SK-N-MC (cell line): ENCODE results near the gene CELA1.
A peak's percentile ranks its signal among the peaks of the same experiment; 100 is the strongest.

Source experiments
- DNase-seq: peaks from one replicate; pipeline ENCODE4 v3.0.0-alpha.2; 2011; ENCODE audit warnings: low read depth, low spot score
- H3K27ac ChIP-seq: fragments of 200-600 bp; sonication (generic); 2 replicates; pipeline ENCODE4 v1.5.1; 2016; ENCODE audit warnings: mixed run types
- H3K36me3 ChIP-seq: fragments of 200-600 bp; sonication (generic); 2 replicates; pipeline ENCODE4 v1.6.1; 2017; ENCODE audit warnings: antibody characterized with exemption, low read length, mixed read lengths; ENCODE audit not compliant: insufficient read depth
- H3K4me3 ChIP-seq: fragments of 200-600 bp; sonication (generic); 2 replicates; pipeline ENCODE4 v1.5.1; 2016
- H3K9ac ChIP-seq: fragments of 200-600 bp; sonication (generic); 2 replicates; pipeline ENCODE4 v1.8.0; 2017; ENCODE audit warnings: mixed run types, mixed read lengths; ENCODE audit not compliant: insufficient read length
- H3K9me3 ChIP-seq: fragments of 200-600 bp; sonication (generic); 2 replicates; pipeline ENCODE4 v1.6.1; 2017; ENCODE audit warnings: low read depth, mild to moderate bottlenecking, antibody characterized with exemption, low read length, moderate library complexity, mixed read lengths
- EZH2 ChIP-seq: fragments of 200-600 bp; sonication (generic); IDR thresholded peaks from one replicate; pipeline ENCODE4 v1.6.1; 2017; ENCODE audit warnings: antibody characterized with exemption
- FOXP2 ChIP-seq: optimal IDR thresholded peaks from 2 replicates; pipeline ENCODE3; 2011; ENCODE audit warnings: mild to moderate bottlenecking, moderate library complexity; ENCODE audit not compliant: insufficient read depth; ENCODE audit errors: extremely low read length, control extremely low read depth
- POLR2AphosphoS5 ChIP-seq: IDR thresholded peaks from 2 replicates; pipeline ENCODE4 v1.6.1; 2012; ENCODE audit warnings: mild to moderate bottlenecking, low read depth, low read length, borderline replicate concordance

Gene CELA1

DNA sequence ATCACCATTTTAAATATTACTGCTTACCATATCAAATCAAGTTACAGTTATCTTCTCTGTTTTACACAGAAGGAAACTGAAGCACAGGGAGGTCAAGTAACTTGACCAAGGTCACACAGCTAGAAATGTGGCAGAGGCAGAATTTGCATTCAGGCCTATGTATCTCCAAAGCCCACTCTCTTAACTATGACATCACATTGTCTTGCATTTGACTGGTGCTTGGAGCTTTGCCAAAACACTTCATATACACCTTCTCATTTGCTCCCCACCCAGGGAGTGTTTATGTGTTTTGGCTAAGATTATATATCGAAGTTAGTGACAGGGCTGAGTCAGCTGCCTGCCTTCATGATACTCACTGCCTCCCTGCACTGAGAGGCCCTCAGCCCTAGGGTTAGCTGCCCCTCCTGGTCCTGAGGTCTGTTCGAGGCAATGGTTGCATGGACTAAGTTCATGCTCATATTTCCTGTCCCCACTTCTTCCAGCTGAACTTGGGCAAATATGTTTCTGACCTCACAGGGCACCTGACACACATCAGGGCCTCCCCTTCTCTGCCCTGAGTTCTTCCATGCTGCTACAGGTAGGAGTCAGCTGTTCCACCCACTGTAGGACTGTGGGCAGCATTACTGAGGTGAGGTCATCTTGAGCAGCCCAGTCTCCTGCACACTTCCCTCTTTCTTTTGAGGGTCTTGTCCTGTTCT lies 43.0 kb upstream of the CELA1 start:
- H3K9ac ChIP-seq: no peak overlapping the region
- H3K9me3 ChIP-seq: no peaks in the 10 kb centered on the region
- DNase-seq: no peak
- no peaks in the 10 kb centered on the region for H3K36me3 ChIP-seq
- TF ChIP-seq EZH2: no peak
- no peak for TF ChIP-seq FOXP2
- no peak for TF ChIP-seq POLR2AphosphoS5
- H3K4me3 ChIP-seq: no peak overlapping the region
- H3K27ac ChIP-seq: no peak overlapping the region; the same call in 1 of the 2 replicates

DNA sequence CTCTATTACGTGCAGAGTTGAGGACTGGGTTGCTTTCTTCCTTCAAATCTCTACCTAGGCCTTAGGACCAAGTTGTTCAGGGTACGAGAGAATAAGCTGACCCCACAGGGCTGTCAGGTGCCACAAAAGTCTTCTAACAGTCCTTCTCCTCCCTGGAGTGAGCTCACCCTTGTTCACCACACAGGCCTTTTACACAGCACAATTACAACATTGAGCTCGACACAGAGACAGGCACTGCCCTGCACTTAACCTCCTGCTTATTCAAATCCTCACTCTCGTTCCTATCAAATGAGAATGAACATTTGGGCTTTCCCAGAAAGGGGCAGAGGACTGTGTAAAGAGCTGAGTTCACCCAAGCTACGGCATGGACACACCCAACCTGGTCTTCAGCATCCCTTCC lies 42.4 kb upstream of the CELA1 start:
- Histone ChIP-seq H3K27ac (peak overlapping the region; percentile 81), H3K9ac (no peak overlapping the region)
- DNase-seq: no peak

DNA sequence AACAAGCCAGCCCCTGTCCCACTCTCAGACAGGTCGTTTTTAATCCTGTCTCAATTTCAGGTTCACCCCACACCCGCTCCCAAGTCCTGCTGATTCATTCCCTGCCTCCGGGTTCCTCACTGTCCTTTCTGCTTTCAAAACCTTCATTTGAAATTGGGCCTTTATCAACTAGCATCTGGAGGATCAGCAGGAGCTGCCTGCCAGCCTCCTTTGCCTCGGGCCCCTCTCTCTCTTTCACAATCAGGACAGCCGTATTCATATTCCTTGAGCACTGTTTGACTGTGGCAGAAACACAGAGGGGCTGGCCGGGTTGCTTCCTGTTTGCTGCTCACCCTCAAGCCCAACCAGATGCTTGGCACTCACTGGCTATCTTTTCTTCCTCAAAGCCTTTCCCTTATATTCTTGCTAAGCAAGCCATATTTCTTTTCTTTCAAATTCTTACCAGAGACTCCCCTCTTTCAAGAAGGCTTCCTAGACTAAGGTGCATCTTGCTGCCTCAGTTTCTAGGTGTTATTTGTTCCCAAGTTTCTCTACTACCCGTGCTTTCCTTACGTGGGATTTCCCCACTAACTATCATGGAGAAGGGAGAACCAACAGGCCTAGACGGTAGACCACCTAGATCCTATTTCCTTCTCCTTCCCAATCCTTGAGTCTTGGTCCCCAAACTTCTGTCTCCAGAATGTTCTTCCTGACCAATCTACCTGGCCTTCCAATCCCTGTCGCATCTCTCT lies 41.8 kb upstream of the CELA1 start:
- H3K4me3 ChIP-seq: peak overlapping the region; percentile 59
- no peaks in the 10 kb centered on the region for H3K9me3 ChIP-seq
- TF ChIP-seq POLR2AphosphoS5 (peak; percentile 52; the same call in 1 of the 2 replicates), FOXP2 (no peak)
- H3K27ac ChIP-seq: peak overlapping the region; percentile 81
- H3K9ac ChIP-seq: no peak overlapping the region
- DNase-seq: peak; percentile 91
- H3K36me3 ChIP-seq: no peaks in the 10 kb centered on the region

More for the DNA sequence above, 42.4 kb upstream of the CELA1 start:
- Histone ChIP-seq H3K4me3 (peak overlapping the region; percentile 59), H3K9me3 (no peaks in the 10 kb centered on the region), H3K36me3 (no peaks in the 10 kb centered on the region)
- no peak for TF ChIP-seq FOXP2
- no peak for TF ChIP-seq POLR2AphosphoS5
- TF ChIP-seq EZH2: no peak

DNA sequence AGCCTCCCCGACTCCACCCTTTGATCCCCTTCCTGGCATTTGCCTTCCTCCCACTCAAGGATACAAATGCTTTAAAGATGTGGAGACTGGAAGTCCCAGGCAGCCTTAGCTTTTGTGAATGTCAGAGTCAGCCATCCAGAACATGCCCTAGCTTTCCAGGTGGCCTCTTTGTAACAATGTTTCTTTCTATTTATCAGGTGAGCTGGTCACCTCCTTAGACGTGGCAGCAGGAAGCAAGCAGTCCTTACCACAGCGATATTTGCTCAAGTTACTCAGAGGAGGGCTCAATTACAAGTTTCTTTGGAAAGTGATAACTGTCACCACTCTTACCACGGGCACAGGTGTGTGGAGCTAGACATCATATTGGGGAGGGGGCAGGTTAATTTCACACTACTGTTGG lies 39.9 kb upstream of the CELA1 start:
- TF ChIP-seq EZH2: no peak
- TF ChIP-seq POLR2AphosphoS5: no peak
- no peak for TF ChIP-seq FOXP2
- H3K9ac ChIP-seq: no peak overlapping the region
- H3K9me3 ChIP-seq: no peaks in the 10 kb centered on the region
- no peak overlapping the region for H3K4me3 ChIP-seq
- H3K36me3 ChIP-seq: no peaks in the 10 kb centered on the region
- no peak for DNase-seq
- H3K27ac ChIP-seq: no peak overlapping the region

DNA sequence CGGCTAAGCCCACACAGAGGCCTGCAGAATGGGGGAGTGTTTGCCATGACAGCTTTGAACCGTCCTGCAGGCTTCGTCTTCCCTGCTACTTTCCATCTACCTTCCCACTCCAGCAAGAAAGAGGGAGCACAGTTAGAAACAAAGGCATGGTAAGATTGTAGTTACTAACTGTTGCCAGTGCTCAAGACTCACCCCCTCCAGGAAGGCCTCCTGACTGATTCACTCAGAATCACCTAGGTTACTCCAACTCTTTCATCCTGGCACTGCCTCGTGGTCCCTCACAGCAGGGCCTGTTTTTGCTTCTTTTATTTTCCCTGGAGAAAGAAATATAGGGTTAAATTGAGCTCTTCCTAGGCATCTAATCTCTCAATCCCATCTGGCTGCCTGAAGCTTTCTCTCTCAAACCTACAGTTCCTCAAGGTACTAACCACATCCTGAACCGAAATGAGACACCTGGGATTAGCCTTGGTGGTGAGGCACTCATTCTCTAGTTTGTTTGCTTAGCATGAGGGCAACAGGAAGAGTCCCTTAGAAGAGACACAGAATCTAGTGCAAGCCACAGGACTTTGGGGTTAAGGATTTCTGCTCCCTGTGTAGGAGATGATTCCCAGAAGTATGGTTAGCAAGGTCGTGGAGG lies 36.9 kb upstream of the CELA1 start:
- Histone ChIP-seq H3K9me3 (no peaks in the 10 kb centered on the region), H3K27ac (no peak overlapping the region), H3K4me3 (no peak overlapping the region), H3K36me3 (no peaks in the 10 kb centered on the region), H3K9ac (no peak overlapping the region)
- no peak for TF ChIP-seq POLR2AphosphoS5
- TF ChIP-seq FOXP2: no peak
- TF ChIP-seq EZH2: no peak
- DNase-seq: no peak

DNA sequence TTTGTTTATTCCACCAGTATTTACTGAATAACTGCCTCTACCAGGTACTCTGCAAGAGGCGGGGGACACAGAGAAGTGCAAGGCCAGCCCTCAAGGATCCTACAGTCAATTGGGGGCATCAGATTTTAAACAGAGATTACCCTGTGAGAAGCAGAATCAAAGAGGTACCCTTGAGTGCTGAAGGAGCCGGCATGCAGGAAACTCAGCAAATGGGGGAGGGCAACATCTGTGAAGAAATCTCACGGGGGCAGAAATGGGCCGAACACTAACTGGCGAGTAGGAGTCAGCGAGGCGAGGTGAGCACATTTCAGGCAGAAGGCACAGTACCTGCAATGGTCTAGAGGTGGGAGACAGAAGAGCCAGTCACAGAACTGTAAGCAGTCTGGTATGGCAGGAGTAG lies 35.7 kb upstream of the CELA1 start:
- no peak for DNase-seq
- Histone ChIP-seq H3K36me3 (no peaks in the 10 kb centered on the region), H3K27ac (no peak overlapping the region)

DNA sequence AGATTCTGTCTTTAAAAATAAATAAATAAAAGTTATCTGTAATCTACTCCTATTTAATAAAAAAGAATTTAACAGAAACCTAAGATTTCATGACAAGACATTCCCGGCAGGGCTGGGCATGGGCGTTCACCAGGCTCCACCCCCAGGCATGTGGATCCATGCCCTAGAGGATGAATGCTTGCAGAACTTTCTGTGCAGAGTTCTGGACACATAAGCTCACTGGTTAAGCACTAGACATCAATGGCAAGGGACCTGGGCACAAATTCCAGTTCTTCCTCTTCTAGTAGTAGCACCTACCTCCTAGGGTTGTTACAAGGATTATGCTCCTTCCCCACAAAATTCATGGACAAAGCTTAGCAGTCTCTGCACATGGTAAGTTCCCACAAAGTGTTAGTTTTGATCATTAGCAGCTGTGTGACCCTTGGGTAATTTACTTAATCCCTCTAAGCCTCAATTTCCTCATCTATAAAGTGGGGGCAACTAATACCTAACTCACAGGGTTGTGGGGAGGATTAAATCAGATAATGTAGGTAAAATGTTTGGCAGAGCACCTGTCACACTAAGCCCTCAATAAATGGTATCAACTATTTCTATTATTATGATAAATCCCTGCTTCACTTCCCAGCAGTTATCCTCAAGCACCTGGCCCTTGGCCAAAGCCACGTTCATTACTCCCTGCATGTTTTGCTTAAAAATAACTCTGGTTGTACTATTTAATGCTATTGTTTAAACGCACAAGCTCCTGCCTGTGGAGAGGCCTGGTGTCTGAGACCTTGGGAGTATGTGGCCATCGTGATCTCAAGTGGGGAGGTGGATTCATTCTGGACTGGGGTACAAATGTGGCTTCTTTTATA lies 35.0 kb upstream of the CELA1 start:
- no peak for TF ChIP-seq FOXP2
- DNase-seq: no peak
- H3K9me3 ChIP-seq: no peaks in the 10 kb centered on the region
- no peaks in the 10 kb centered on the region; the same call in 1 of the 2 replicates for H3K36me3 ChIP-seq
- H3K9ac ChIP-seq: no peak overlapping the region
- no peak overlapping the region for H3K27ac ChIP-seq
- no peak overlapping the region for H3K4me3 ChIP-seq

More for the DNA sequence above, 35.7 kb upstream of the CELA1 start:
- Histone ChIP-seq H3K4me3 (no peak overlapping the region), H3K9me3 (no peaks in the 10 kb centered on the region), H3K9ac (no peak overlapping the region)
- no peak for TF ChIP-seq FOXP2
- no peak for TF ChIP-seq POLR2AphosphoS5
- TF ChIP-seq EZH2: no peak

DNA sequence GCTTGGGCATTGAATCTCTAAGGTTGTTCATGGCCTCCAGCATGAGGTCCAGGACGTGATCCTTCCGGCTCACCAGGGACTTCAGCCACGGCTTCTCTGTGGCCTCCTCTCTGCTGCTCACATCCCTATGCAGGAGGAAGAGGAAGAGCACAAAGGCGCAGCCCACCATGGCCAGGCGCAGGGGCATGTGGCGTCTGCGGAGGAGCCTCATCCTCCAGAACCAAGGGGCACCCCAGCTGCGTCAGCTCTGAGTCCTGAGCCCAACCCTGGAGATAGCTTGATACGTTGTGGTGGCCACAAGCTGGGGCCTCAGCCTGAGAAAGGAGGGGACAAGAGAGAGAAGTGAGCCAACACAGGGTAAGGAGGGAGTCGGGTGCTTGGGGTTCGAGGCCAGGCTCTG lies 33.1 kb upstream of the CELA1 start:
- H3K9ac ChIP-seq: no peak overlapping the region
- H3K27ac ChIP-seq: no peak overlapping the region
- DNase-seq: no peak
- TF ChIP-seq FOXP2: no peak
- no peak for TF ChIP-seq POLR2AphosphoS5
- TF ChIP-seq EZH2: no peak
- H3K36me3 ChIP-seq: no peaks in the 10 kb centered on the region; the same call in 1 of the 2 replicates
- no peak overlapping the region for H3K4me3 ChIP-seq
- H3K9me3 ChIP-seq: no peaks in the 10 kb centered on the region
